Activated CD4-positive, CD25-positive, alpha-beta regulatory T cell treated with anti-CD3 and anti-CD28 coated beads, Interleukin-2, amount 50 U/mL, for 24 hours (primary cell): ENCODE data around the gene RAB27B.

Source experiments
- ATAC-seq, 2 donors: fragments of 150-1000 bp; cut with Tn5 transposase; one replicate each; pipeline ENCODE4 v1.10.0; 2021; ENCODE audit warnings: mild to moderate bottlenecking in 1 of 2, moderate library complexity in 1 of 2

RAB27B gene

DNA sequence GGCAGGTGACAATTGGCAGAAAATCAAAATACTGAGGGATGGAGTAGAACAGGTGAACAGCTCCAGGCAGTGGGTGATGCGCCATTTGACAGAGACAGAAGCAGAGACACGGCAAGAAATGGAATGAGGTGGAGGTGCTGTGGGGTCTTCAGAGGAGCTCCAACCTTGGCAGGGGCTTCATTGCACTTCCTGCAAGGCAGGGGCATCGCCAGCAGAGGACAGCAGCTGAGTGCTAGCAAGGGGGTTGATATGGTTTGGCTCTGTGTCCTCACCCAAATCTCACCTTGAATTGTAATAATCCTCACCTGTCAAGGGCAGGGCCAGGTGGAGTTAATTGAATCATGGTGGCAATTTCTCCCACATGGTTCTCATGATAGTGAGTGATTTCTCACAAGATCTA lies 88.2 kb downstream of the RAB27B start:
- ATAC-seq = no peak

GRCh38 chr18:54918060-54918459 lies 89.8 kb downstream of the RAB27B start:
- no peak for ATAC-seq

GRCh38 chr18:54919412-54919811 lies 91.1 kb downstream of the RAB27B start:
- no peak for ATAC-seq

DNA sequence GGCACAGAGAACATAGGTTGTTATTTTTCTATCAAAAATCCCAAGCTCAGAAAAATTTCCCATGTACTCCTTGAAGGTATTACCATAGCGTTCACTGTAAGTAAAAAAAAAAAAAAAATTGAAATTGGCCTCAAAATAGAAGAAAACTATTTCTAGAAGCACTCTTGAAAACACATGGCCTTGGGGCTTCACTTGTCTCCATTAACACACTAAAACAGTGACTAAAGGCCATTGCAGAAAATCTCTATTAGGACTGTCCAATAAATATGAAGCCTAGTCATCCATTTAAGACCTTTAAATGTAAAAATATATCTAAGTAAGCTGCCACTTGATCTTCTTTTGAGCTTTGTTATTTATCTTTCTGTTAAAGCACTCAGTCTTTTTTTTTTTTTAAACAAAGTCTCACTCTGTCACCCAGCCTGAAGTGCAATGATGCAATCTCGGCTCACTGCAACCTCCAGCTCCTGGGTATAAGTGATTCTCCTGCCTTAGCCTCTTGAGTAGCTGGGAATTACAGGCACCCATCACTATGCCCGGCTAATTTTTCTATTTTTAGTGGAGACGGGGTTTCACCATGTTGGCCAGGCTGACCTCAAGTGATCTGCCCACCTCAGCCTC lies 95.2 kb downstream of the RAB27B start:
- ATAC-seq = no peak

DNA sequence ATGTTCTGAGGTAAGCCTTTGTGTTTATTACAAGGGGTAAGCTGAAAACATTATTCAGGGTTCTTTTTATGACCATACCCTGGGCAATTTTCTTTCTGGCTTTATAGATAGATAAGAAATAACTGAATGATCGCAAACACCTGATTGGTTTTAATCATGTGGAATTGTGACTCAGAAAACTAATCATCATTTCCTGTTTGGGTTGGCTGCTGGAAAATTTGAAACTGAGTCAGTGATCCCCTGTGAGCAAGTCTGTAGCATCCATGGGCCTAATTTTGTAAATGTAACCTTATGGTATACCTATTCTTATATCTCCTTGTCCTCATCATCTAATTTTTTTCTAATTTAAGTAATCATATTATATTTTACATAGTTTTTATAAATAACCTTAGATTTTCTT lies 96.7 kb downstream of the RAB27B start:
- no peak for ATAC-seq

DNA sequence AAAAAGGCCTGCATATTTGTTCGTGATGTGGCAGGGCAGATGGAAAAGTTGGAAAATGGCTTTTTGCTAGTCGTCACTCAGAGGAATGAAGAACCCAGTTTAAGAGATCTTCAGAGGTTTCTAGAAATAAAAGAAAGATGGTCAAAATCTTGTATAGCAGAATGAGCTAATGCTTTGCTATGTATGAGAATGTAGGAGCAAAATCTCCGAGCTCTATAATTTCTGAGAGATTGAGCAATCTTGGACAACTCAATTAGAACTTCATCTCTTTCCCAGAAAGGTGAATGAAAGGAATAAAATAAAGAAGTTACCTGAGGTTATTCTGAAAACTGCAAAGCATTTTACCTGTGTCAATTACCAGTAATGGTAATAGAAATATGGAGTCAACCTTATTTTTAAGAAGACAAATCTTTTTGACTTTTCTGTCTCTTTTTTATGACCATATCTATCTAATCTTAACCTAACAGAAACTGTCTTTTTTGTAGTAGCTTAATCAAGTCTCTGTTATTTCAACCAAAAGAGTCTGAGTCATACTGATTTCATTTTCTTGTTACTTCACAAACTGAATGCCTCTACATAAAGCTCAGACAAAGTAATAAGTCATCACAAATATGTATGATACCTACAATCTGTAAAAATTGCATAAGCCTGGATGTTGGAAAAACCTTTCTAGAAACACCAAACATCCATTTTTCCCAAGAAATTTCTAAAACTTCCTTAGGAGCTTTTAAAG lies 98.5 kb downstream of the RAB27B start:
- ATAC-seq = no peak

- no peak for ATAC-seq
These were observed 100.0 kb downstream of the RAB27B start for GRCh38 chr18:54928236-54928635.

DNA sequence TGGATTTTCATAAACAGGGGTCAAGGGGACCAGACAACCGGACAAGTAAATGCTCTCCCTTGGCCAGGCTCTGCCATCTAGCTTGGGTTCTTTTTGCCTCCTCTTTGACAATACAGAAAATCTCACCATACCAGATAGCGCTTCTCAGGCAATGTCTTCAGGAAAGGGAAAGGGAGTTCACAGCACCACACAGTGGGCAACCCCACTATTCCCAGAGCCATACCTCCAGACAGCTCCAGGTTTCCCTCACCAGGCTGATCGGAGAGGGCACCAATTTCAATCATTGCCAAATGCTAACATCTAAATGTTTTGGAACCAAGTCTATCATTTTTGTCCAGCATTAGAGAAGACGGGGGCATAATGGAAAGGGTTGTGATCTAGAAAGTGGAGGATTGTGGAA lies 102.9 kb downstream of the RAB27B start:
- ATAC-seq = no peak

- no peak for ATAC-seq
These were observed 104.2 kb downstream of the RAB27B start for GRCh38 chr18:54932472-54932871.

- no peak for ATAC-seq
These were observed 110.2 kb downstream of the RAB27B start for GRCh38 chr18:54938506-54938905.

GRCh38 chr18:54939361-54939917 lies 111.2 kb downstream of the RAB27B start:
- ATAC-seq = no peak

GRCh38 chr18:54942144-54942543 lies 113.9 kb downstream of the RAB27B start:
- no peak for ATAC-seq

DNA sequence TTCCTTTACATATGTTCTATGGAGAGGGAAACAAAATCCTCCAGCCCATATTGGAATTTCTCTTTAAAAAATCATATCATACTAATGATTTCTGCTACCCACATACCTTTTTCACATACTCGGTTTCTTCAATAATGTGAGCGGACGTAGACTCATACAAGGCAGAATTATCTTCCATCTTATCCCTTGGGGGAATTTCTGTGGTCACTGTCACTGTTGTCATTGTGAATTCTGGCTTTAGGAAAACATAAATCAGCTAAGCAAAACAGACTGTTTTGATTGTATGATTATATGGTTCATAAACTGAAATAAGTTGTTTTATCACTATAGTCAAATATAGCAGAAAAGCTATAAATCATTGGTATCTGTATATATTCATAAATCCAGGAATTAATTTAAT lies 114.3 kb downstream of the RAB27B start:
- no peak for ATAC-seq
